NCI-H345 treated with DMSO at 0.1 percent for 48 hours (cell line): ENCODE data around the gene FAM180A.

ENCODE experiments used
- DNase-seq: peaks from one replicate; lab custom pipeline; 2025; ENCODE audit not compliant: unreplicated experiment; lab: John Stamatoyannopoulos, UW

The FAM180A gene

GRCh38 chr7:135771961-135772638 lies 23.5 kb upstream of the FAM180A start:
- no peak for DNase-seq

- DNase-seq, result no peak
Measured at GRCh38 chr7:135771051-135771450, 22.4 kb upstream of the FAM180A start.

- no peak for DNase-seq
Measured at GRCh38 chr7:135770139-135770710, 21.6 kb upstream of the FAM180A start.

GRCh38 chr7:135769005-135769802 lies 20.6 kb upstream of the FAM180A start:
- DNase-seq, result no peak

- no peak for DNase-seq
Measured at GRCh38 chr7:135768467-135768866, 19.9 kb upstream of the FAM180A start.

DNA sequence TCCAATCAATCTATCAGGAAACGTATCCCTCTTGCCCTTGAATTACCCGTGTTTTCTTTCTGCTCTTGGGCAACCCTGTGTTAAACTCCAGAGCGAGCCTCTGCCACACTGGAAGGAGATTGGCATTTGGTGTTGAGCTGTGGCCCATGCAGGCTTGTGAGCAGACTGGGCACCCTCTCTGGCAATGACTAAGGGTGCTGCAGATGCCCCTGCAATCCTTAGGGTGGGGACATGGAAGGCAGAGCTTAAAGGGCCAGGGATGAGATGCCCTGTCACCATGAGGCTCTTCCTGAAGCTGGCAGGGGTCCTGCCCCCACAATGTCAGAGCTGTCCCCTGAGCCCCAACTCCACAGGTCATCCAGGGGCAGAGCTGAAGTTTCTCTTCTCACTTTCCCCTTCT lies 19.5 kb upstream of the FAM180A start:
- no peak for DNase-seq

DNA sequence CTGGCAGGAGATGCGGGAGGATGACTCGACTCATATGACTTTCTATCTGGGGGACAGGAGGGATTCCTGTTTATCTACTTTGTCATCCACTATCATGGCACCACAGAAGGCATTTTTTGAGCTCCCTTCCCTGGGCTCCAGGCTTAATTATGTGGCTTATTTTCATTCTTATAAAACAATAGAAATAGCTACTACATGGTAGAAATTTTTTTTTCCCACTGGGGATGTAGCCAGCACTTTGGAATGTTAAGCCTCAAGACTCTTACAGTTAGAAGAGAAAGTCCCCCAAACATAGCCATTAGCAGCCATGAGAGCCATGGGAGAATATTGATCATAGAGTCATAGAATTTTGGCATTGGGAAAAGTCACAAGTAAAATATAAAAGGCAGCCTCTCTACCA lies 14.6 kb upstream of the FAM180A start:
- DNase-seq, result no peak

DNA sequence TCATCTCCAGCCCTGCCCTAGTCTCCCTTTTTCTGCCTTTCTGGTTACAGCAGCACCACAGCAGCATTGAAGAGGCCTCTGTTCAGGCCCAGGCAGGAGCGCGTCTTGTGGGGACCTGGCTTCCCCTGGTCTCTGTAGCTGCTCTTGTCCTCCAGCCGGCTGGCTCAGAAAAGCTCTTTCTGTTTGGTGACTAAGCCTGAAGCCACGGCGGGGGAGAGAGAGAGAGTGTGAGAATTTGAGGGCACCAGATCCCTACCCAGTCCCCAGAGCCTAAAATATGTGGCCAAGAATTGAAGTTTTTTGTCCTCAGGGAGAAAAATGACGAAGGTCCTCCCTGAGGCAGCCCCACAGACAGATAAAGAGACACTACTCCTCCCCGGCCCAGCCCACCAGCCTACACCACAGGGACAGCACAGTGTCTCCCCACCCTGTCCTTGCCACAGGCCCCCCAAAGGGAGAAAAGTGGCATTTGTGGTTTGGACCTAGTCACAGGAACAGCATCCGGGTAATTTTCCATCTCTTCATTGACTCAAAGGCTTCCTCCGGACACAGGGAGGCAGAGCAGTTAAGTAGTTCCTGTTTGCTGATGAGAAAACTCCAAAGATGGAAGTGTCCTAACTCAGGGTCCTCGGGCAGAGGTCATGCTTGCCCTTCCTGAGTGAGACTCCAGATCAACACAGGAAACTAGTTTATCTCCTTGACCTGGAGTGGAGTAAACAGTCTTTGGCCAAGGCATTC lies 13.3 kb upstream of the FAM180A start:
- no peak for DNase-seq

DNA sequence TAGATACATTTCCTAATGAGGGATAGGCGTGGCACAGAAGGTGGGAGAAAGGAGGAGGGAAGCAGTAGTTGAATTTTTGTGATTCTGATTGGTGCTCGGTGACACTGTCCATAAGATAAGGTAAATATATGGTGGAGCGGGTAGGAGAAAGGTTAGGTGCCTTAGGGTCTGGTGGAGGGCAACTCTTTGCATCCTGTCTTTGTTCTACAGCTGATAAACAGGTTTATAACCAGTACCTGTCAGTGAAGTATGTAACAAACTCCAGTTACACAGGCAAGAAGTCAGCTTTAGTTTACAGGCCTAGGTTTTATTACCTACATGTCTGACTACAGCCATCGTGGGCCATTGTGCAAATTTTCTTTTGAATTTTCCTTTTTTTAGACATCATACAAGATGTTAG lies 10.9 kb upstream of the FAM180A start:
- no peak for DNase-seq

DNA sequence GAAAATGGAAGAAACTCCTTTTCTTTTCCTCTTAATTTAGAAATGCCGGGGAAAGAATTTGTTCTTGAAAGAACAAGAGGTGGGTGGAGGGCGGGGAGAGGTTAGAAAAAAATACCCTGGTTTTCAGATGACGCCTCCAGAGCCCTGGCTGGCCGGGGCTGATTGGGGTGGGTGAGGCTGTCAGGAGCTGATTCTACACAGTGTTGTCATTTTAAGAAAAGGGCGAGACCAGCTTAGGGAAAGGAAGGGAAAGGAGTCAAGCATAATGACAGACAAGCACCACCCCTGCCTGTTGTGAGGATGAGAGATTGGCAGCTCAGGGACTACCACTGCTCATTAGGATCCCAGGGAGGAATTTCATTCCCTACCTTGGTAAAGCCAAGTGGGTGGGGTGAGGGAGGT lies 9.9 kb upstream of the FAM180A start:
- no peak for DNase-seq

DNA sequence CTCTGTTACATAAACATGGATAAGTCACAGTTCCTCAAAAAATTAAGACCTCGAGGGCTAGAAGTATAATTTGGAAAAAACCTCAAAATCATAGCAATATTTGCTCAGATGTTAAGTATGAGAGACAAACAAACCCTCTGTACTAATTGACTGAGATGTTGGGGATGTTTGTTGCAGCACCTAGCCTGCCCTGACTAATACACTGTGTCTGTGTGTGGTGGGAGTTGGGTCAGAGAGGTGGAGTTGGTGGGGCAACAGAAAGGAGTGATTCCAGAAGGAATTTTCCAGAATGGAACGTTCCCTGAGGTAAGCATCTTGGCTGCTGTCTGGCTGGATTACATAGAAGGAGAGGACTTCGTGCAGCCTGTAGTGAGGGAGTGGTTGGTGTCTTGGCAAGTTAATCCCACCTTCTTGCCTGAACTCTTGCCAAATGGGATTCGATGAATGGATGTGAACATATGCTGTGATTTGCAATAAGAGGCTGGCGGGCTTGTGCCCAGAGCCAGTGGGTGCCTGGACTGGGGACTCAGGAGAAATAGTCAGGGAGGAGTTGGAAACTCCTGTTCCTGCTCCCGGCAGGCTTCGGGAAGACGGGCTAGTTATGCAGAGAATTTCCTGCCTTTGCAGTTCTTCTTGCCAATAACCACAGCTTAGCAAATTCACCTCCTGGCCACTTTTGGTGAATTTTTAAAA lies 9.3 kb upstream of the FAM180A start:
- DNase-seq, result no peak

DNA sequence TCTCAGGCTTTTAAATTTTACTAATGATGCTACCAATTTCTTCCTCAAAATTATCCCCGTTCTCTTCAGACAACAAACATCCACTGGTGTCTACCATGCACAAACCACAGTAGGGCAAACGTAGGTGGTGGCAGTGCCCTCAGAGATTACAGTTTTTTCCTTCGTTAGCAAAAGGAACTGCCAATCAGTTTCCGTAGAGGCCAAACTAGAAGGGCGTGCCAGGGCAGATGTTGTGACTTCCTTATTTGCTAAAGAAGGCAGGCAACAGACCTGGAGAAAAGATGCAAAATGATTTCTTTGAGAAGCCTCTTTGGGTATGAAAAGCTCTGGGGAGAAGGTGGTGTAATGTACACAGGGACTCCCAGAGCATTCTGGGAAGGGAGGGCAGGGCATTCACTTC lies 7.6 kb upstream of the FAM180A start:
- no peak for DNase-seq

- DNase-seq, result peak; percentile 73
Measured at GRCh38 chr7:135755351-135755753, 6.7 kb upstream of the FAM180A start.

DNA sequence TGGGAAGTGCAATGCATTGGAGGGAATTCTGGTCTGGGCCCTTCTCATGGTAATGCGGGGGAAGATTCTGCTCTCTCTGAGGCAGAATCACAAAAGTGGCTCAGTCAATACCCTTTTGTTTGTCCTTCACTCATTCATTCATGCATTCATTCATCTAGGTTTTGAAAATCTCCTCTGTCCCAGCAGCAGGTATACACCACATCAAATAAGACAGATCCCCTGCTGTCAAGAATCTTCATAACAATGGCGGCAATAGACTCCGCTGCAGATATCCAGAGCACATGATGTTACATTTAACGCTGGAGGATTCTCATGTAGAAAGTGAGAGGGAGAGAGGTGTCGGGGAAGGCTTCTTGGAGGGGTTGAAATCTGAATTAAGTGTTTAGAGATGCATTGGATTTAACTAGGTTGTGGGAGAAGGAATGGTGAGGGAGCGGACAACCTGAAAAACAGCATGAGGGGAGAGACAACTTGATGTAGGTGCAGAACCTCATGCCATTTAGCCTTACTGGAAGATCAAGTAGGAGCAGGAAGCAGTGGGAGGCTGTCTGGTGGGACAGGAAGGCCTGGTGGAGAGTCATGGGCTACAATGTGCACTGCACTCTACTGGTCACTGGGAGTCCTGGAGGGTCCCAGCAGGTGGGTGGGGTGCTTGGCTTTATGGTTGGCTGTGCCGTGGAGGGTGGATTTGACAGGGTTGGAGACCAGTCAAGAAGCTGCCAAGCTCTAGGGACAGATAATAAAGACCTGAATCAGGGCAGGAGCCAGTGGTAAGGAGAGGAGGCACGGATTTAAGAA lies 5.2 kb upstream of the FAM180A start:
- no peak for DNase-seq

DNA sequence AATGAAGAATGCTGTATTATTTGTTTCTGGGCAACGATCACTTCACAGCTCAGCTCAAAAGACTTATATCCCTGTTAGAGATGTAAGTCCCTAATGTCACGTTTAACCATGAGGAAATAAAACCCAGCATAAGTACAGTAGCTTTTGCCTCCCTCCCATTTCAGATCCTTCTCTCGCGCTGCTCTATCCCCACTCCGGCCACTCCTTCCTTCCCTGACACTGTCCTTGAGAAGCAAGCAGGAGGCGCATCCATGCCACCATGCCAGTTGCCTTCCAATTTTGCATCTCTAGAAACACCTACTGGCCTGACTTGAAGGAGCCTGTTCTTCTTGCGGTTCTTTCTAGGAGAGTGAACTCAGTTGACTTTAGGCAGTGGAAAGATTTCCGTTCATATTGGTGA lies 1.2 kb downstream of the FAM180A start:
- no peak for DNase-seq

DNA sequence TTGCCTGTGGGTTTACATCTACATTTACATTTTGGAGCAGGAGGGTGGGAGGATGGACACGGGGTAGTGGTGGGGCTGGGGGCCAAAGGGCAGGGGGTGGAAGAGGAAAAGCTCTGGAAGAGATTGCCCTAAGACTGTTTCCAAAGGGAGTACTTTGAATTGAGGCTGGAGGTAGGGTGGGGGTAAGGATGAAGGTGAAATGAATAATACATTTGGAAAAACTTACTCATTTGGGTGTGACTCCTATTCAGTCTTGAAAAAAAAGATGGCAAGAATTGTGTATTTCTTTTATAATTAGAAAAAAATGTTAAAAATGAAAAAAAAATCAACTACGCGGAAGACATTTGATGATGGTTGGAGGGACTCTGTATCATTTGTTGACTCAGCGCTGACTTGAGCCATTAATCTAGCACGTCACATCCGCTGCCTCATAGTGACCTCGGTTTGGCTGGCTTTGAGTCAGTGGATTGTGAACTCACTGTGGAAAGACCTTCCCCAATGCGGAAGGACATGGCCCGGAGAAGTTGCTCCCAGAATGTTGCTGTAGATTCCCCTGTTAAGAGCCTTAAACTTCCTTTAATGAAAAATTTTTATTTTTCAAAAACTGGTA lies 2.8 kb downstream of the FAM180A start:
- DNase-seq, result no peak

DNA sequence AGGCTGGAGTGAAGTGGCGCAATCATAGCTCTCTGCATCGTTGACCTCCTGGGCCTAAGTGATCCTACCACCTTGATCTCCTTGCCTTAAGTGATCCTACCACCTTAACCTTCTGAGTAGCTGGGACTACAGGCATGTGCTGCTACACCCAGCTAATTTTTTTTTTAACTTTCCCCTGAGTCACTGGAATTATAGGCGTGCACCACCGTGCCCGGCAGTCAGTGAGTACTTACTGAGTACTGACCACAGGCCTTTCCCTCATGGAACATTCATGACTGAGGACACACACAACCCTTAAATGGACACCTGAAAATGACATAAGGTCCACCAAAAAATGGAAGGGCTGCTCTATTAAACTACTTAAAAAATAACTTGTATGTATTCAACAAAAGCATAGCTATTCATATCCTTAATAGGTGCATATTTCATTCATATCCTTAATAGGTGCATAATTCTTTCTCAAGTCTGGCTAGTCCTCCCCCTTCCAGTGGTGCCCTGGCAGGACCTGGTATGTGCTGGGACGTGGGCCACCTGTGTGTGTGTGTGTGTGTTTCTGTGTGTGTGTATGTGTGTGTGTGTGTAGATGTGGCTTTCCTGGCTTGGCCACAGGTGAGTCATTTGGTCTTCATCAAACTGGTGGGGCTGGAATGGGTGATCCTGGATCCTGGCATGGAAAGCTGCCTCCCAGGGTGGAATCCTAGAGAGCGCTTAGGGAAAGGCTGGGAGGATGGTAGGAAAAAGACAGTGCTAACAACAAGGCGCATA lies 3.5 kb downstream of the FAM180A start:
- no peak for DNase-seq

- no peak for DNase-seq
Measured at GRCh38 chr7:135743907-135744731, 4.5 kb downstream of the FAM180A start.
